IMR-90 (cell line): ENCODE results near the gene TCP11. TPM values are rescaled to one million over a fixed set of nuclear protein-coding genes. Genes with fewer than 3 reads are reported as not detected.

Source experiments
- ATAC-seq: fragments of 200-7000 bp; cut with Tn5 transposase; 2 replicates; pipeline ENCODE4 v1.9.1; 2020; ENCODE audit warnings: low read depth, mild to moderate bottlenecking, moderate library complexity
- BruUV-seq: library from RNA; stranded (reverse); fragments of 400-500 nt; replicated peaks from 2 replicates; lab custom pipeline; 2021; lab: Mats Ljungman, UMichigan
- CTCF ChIA-PET: fragments of 300-600 bp; formaldehyde crosslinking; extraction: SDS; loops from one replicate; lab custom pipeline; 2021; ENCODE audit warnings: antibody characterized with exemption; lab: Yijun Ruan, JAX
- POLR2A ChIA-PET: fragments of 300-600 bp; sonication (Branson Sonifier 250); formaldehyde crosslinking; loops from one replicate; lab custom pipeline; 2022; ENCODE audit warnings: antibody characterized with exemption; ENCODE audit not compliant: unreplicated experiment; lab: Charles Lee
- DNase-seq: peaks from one replicate; pipeline ENCODE4 v3.0.0; 2013
- H2AFZ ChIP-seq: replicated peaks from 2 replicates; pipeline ENCODE3; 2013; ENCODE audit warnings: low read length, mild to moderate bottlenecking; ENCODE audit not compliant: poor library complexity
- H2AK5ac ChIP-seq: 2 replicates; pipeline ENCODE4 v1.6.1; 2013; ENCODE audit warnings: low read depth, low read length, inconsistent platforms
- H2AK9ac ChIP-seq: replicated peaks from 2 replicates; pipeline ENCODE3; 2013; ENCODE audit warnings: mild to moderate bottlenecking, low read depth, low read length, moderate library complexity; ENCODE audit not compliant: poor library complexity
- H2BK120ac ChIP-seq: 2 replicates; pipeline ENCODE4 v1.6.1; 2013; ENCODE audit warnings: low read depth, low read length, inconsistent platforms
- H2BK15ac ChIP-seq: 3 replicates; pipeline ENCODE4 v1.6.1; 2013; ENCODE audit warnings: low read depth, low read length, inconsistent platforms
- H2BK20ac ChIP-seq: 2 replicates; pipeline ENCODE4 v1.6.1; 2013; ENCODE audit warnings: low read depth, mild to moderate bottlenecking, inconsistent platforms, low read length, moderate library complexity
- H2BK5ac ChIP-seq: 2 replicates; pipeline ENCODE4 v1.6.1; 2013; ENCODE audit warnings: mild to moderate bottlenecking, low read depth, low read length, inconsistent platforms; ENCODE audit not compliant: poor library complexity, severe bottlenecking
- H3K14ac ChIP-seq: replicated peaks from 2 replicates; pipeline ENCODE4 v1.6.1; 2013; ENCODE audit warnings: low read depth, low read length, inconsistent platforms
- H3K18ac ChIP-seq: 2 replicates; pipeline ENCODE4 v1.6.1; 2013; ENCODE audit warnings: low read depth, low read length, control low read depth
- H3K23ac ChIP-seq: 2 replicates; pipeline ENCODE4 v1.6.1; 2013; ENCODE audit warnings: low read depth, low read length, inconsistent platforms
- H3K27ac ChIP-seq: 2 replicates; pipeline ENCODE4 v1.5.1; 2013; ENCODE audit warnings: mild to moderate bottlenecking, control low read depth, low read length; ENCODE audit not compliant: insufficient read depth
- H3K27me3 ChIP-seq: 2 replicates; pipeline ENCODE4 v1.6.1; 2013; ENCODE audit warnings: low read length; ENCODE audit not compliant: control insufficient read depth, insufficient read depth
- H3K36me3 ChIP-seq: 2 replicates; pipeline ENCODE4 v1.6.1; 2013; ENCODE audit warnings: low read length, mixed read lengths; ENCODE audit not compliant: control insufficient read depth, insufficient read depth
- H3K4ac ChIP-seq: 2 replicates; pipeline ENCODE4 v1.6.1; 2013; ENCODE audit warnings: low read depth, low read length, inconsistent platforms
- H3K4me1 ChIP-seq: 2 replicates; pipeline ENCODE4 v1.6.1; 2013; ENCODE audit warnings: low read length, mixed read lengths; ENCODE audit not compliant: control insufficient read depth, insufficient read depth
- H3K4me2 ChIP-seq: 2 replicates; pipeline ENCODE4 v1.6.1; 2013; ENCODE audit warnings: low read depth, mild to moderate bottlenecking, control low read depth, low read length, moderate library complexity
- H3K4me3 ChIP-seq: 2 replicates; pipeline ENCODE4 v1.5.1; 2013; ENCODE audit warnings: low read depth, mild to moderate bottlenecking, control low read depth, low read length, moderate library complexity; ENCODE audit not compliant: insufficient read depth
- H3K56ac ChIP-seq: 2 replicates; pipeline ENCODE4 v1.6.1; 2013; ENCODE audit warnings: low read length, inconsistent platforms; ENCODE audit not compliant: insufficient read depth; ENCODE audit errors: extremely low read depth
- H3K79me1 ChIP-seq, 2 experiments: 2 replicates each; pipeline ENCODE4 v1.6.1; 2013; ENCODE audit warnings: low read length in 2 of 2, inconsistent platforms in 1 of 2, low read depth in 1 of 2
- H3K9ac ChIP-seq: 2 replicates; pipeline ENCODE4 v1.6.1; 2013; ENCODE audit warnings: low read depth, low read length, control low read depth
- H3K9me1 ChIP-seq: 2 replicates; pipeline ENCODE4 v1.6.1; 2013; ENCODE audit warnings: low read length, inconsistent platforms; ENCODE audit not compliant: insufficient read depth
- H3K9me3 ChIP-seq: 2 replicates; pipeline ENCODE4 v1.6.1; 2013; ENCODE audit warnings: low read length; ENCODE audit not compliant: control insufficient read depth, insufficient read depth
- H4K20me1 ChIP-seq: 2 replicates; pipeline ENCODE4 v1.6.1; 2013; ENCODE audit warnings: low read length, inconsistent platforms; ENCODE audit not compliant: insufficient read depth
- H4K5ac ChIP-seq: 2 replicates; pipeline ENCODE4 v1.6.1; 2013; ENCODE audit warnings: mild to moderate bottlenecking, low read depth, low read length, control low read depth
- H4K8ac ChIP-seq, 2 experiments: 2 replicates each; pipeline ENCODE4 v1.6.1; 2013; ENCODE audit warnings: low read depth in 2 of 2, low read length in 2 of 2, control low read depth in 1 of 2, inconsistent platforms in 1 of 2
- H4K91ac ChIP-seq: 2 replicates; pipeline ENCODE4 v1.6.1; 2013; ENCODE audit warnings: low read depth, low read length, inconsistent platforms; ENCODE audit not compliant: insufficient read depth
- ELK1 ChIP-seq: fragments of 150-350 bp; IDR thresholded peaks from 2 replicates; pipeline ENCODE4 v1.6.1; 2016; ENCODE audit warnings: low read depth, mild to moderate bottlenecking, low read length, moderate library complexity, borderline replicate concordance
- FOS ChIP-seq: fragments of 150-350 bp; IDR thresholded peaks from 2 replicates; pipeline ENCODE4 v1.6.1; 2016; ENCODE audit warnings: low read depth, low read length
- MAZ ChIP-seq: IDR thresholded peaks from 2 replicates; pipeline ENCODE4 v1.6.1; 2012; ENCODE audit warnings: low read depth, mild to moderate bottlenecking, low read length, improper control_type of control experiment, moderate library complexity, borderline replicate concordance
- MXI1 ChIP-seq: IDR thresholded peaks from 2 replicates; pipeline ENCODE4 v1.6.1; 2012; ENCODE audit warnings: low read depth, mild to moderate bottlenecking, low read length, moderate library complexity, borderline replicate concordance
- RCOR1 ChIP-seq: IDR thresholded peaks from 2 replicates; pipeline ENCODE4 v1.6.1; 2012; ENCODE audit warnings: mild to moderate bottlenecking, low read length, improper control_type of control experiment; ENCODE audit not compliant: insufficient replicate concordance
- SMC3 ChIP-seq: fragments of 150-350 bp; IDR thresholded peaks from 2 replicates; pipeline ENCODE4 v1.6.1; 2016; ENCODE audit warnings: low read depth, mild to moderate bottlenecking, antibody characterized with exemption, low read length, moderate library complexity
- WGBS, 2 experiments: methylation state at CpG; one replicate each; pipeline versions ENCODE4 v1.1.5 to v1.1.7; 2013; ENCODE audit warnings: missing lambda C conversion rate in 2 of 2; ENCODE audit not compliant: insufficient read length in 1 of 2; ENCODE audit errors: extremely low coverage in 2 of 2; 5-methylcytosine and 5-hydroxymethylcytosine counted together
- dilution Hi-C: fragments of 300-500 bp; cut with HindIII; formaldehyde crosslinking; loops from one replicate; pipeline ENCODE4 v1.14.3; 2018; ENCODE audit warnings: low sequenced_read_pairs; ENCODE audit not compliant: unreplicated experiment
- in situ Hi-C: fragments of 300-500 bp; cut with MboI; formaldehyde crosslinking; loops from 3 replicates; pipeline ENCODE4 v1.14.3; 2019; ENCODE audit warnings: low sequenced_read_pairs, inconsistent platforms, mixed read lengths
- intact Hi-C: fragments of 100-400 bp; cut with micrococcal nuclease; formaldehyde crosslinking; loops from 2 replicates; pipeline ENCODE4 v1.10.0; 2022
- polyA plus RNA-seq, 3 experiments: library from polyadenylated mRNA; depleted of rRNA; stranded (reverse); fragments of >200 nt; gene quantifications; 2 replicates each; pipeline ENCODE4 v1.2.3, GENCODE V29; 2012; ENCODE audit warnings: low replicate concordance in 1 of 3
- total RNA-seq: library from RNA; depleted of rRNA; stranded (reverse); fragments of >200 nt; gene quantifications from 2 replicates; pipeline ENCODE4 v1.2.3, GENCODE V29; 2012

TCP11 gene
- total and polyA plus RNA-seq, 2 of the 4 experiments (the other 2 are of a cell fraction) = 0.34 to 0.36 TPM

GRCh38 chr6:35148167-35148741, 7.1 kb upstream of the TCP11 start:
- Histone ChIP-seq H4K5ac (peak overlapping the region; percentile 93), H3K18ac (peak overlapping the region; percentile 97), H3K9me1 (peaks cover 7% of the 10 kb centered on the region; the same call in 1 of the 2 replicates), H3K23ac (peak overlapping the region; percentile 50), H2BK15ac (peak overlapping the region; percentile 90), H4K20me1 (no peaks in the 10 kb centered on the region), H3K27me3 (no peaks in the 10 kb centered on the region), H2BK20ac (peak overlapping the region; percentile 97), H3K27ac (peak overlapping the region; percentile 79), H2BK5ac (peak overlapping the region; percentile 75), H3K9ac (peak overlapping the region; percentile 2; the same call in 1 of the 2 replicates), H4K8ac (peak overlapping the region; percentile 74 to 80; a peak in 3 of 4 replicates), H2AK9ac (peak overlapping the region; percentile 34), H2BK120ac (peak overlapping the region; percentile 97), H3K14ac (peak overlapping the region; percentile 91), H3K4me2 (peak overlapping the region; percentile 74), H3K36me3 (no peaks in the 10 kb centered on the region), H3K4ac (peak overlapping the region; percentile 95), H3K4me1 (peaks cover 20% of the 10 kb centered on the region), H3K56ac (peak overlapping the region; percentile 40), H2AK5ac (peak overlapping the region; percentile 38), H4K91ac (peak overlapping the region; percentile 96), H3K79me1 (no peaks in the 10 kb centered on the region), H3K9me3 (no peaks in the 10 kb centered on the region), H2AFZ (peak overlapping the region; percentile 78), H3K4me3 (no peak overlapping the region)
- in situ Hi-C loops (loop anchor here (5.0 to 25.0 kb wide), 3 partner anchors 54 to 986 kb away; no protein-coding TSS in a partner anchor), dilution Hi-C loops (no loop called here), intact Hi-C loops (loop anchor here (10.0 kb wide), 1 partner anchor 307 kb away; the partner anchor contains the start of gene FANCE)
- BruUV-seq = no TSS peak
- ATAC-seq (peak; percentile 67), DNase-seq (peak; percentile 77)
- WGBS, 2 experiments = no CpG with 5 or more reads among the region's 8 CpGs
- ChIA-PET POLR2A (interaction anchor here (0.5 kb wide), 1 partner anchor 24 kb away, joined by 18 read pairs; no protein-coding TSS in a partner anchor), CTCF (interaction anchor here (0.9 to 3.7 kb wide), 2 partner anchors 38 to 57 kb away, joined by 3 to 46 read pairs; no protein-coding TSS in a partner anchor)
- no peak for TF ChIP-seq ELK1
- no peak for TF ChIP-seq SMC3
- TF ChIP-seq MXI1 = no peak
- peak; percentile 63 for TF ChIP-seq RCOR1
- TF ChIP-seq FOS = peak; percentile 39; the same call in 1 of the 2 replicates
- TF ChIP-seq MAZ = 0 out of 2 replicates have a peak, but pooled peaks have one; percentile 13
